GM12878 (cell line): ENCODE data around the gene LCAT. TPM values are rescaled to one million over a fixed set of nuclear protein-coding genes. Genes with fewer than 3 reads are reported as not detected.
A peak's percentile ranks its signal among the peaks of the same experiment; 100 is the strongest.

Source experiments
- ATAC-seq: fragments of 200-7000 bp; cut with Tn5 transposase; 3 replicates; pipeline ENCODE4 v1.9.1; 2020; ENCODE audit warnings: mild to moderate bottlenecking, moderate library complexity
- BruUV-seq: library from RNA; stranded (reverse); fragments of 400-500 nt; replicated peaks from 2 replicates; lab custom pipeline; 2021; lab: Mats Ljungman, UMichigan
- CTCF ChIA-PET: fragments of 300-600 bp; sonication (Branson Sonifier 250); formaldehyde crosslinking; extraction: SDS; loops from one replicate; lab custom pipeline; 2021; ENCODE audit warnings: inconsistent platforms; lab: Yijun Ruan, JAX
- POLR2A ChIA-PET: fragments of 350-600 bp; formaldehyde crosslinking; extraction: SDS; loops from one replicate; lab custom pipeline; 2021; ENCODE audit warnings: inconsistent platforms; lab: Charles Lee
- RAD21 ChIA-PET: fragments of 300-600 bp; sonication (Branson Sonifier 250); formaldehyde crosslinking; loops from one replicate; lab custom pipeline; 2023; ENCODE audit warnings: antibody characterized with exemption; ENCODE audit not compliant: unreplicated experiment; lab: Charles Lee
- SMC1A ChIA-PET: fragments of 300-600 bp; sonication (Branson Sonifier 250); formaldehyde crosslinking; loops from one replicate; lab custom pipeline; 2023; ENCODE audit not compliant: unreplicated experiment, uncharacterized antibody; lab: Charles Lee
- DNase-seq: peaks from one replicate; pipeline ENCODE4 v3.0.0-alpha.2; 2011; ENCODE audit warnings: low read depth, low spot score
- FAIRE-seq: peaks from 3 replicates; lab custom pipeline; 2011; peaks lifted over from hg19 to GRCh38; lab: Jason Lieb, UNC
- H2AFZ ChIP-seq: 2 replicates; pipeline ENCODE4 v1.6.0; 2011; ENCODE audit warnings: low read depth, low read length, control low read depth; ENCODE audit not compliant: control insufficient read depth
- H3K27ac ChIP-seq: 2 replicates; pipeline ENCODE4 v1.5.1; 2011; ENCODE audit warnings: control low read depth; ENCODE audit not compliant: control insufficient read depth, insufficient read depth
- H3K27me3 ChIP-seq, 2 experiments: replicated peaks in 1 of 2; 2 replicates each; pipeline versions ENCODE4 v1.6.0 to v1.6.1; 2011; ENCODE audit warnings: low read length in 1 of 2; ENCODE audit not compliant: control insufficient read depth in 2 of 2, insufficient read depth in 2 of 2
- H3K36me3 ChIP-seq, 2 experiments: 2 replicates each; pipeline ENCODE4 v1.5.1; 2011; ENCODE audit warnings: low read length in 1 of 2; ENCODE audit not compliant: control insufficient read depth in 2 of 2, insufficient read depth in 2 of 2
- H3K4me1 ChIP-seq: 2 replicates; pipeline ENCODE4 v1.6.1; 2011; ENCODE audit warnings: mild to moderate bottlenecking, low read length, moderate library complexity, mixed read lengths; ENCODE audit not compliant: control insufficient read depth, insufficient read depth
- H3K4me2 ChIP-seq: 2 replicates; pipeline ENCODE4 v1.6.0; 2011; ENCODE audit warnings: control low read depth; ENCODE audit not compliant: control insufficient read depth, insufficient read depth
- H3K4me3 ChIP-seq: fragments of 200-600 bp; sonication (generic); 2 replicates; pipeline ENCODE4 v1.5.1; 2016
- H3K79me2 ChIP-seq: 2 replicates; pipeline ENCODE4 v1.6.0; 2011; ENCODE audit warnings: low read length; ENCODE audit not compliant: control insufficient read depth, insufficient read depth
- H3K9ac ChIP-seq: 2 replicates; pipeline ENCODE4 v1.8.0; 2011; ENCODE audit warnings: low read length, control low read depth, mixed read lengths; ENCODE audit not compliant: control insufficient read depth, insufficient read depth
- H3K9me3 ChIP-seq: replicated peaks from 3 replicates; pipeline ENCODE4 v1.5.1; 2011; ENCODE audit warnings: mild to moderate bottlenecking, low read length; ENCODE audit not compliant: control insufficient read depth, insufficient read depth
- H4K20me1 ChIP-seq: 2 replicates; pipeline ENCODE4 v1.6.0; 2011; ENCODE audit not compliant: control insufficient read depth, insufficient read depth
- ATF7 ChIP-seq: fragments of 450-650 bp; IDR thresholded peaks from 2 replicates; pipeline ENCODE4 v1.6.1; 2016; ENCODE audit warnings: low read depth, mild to moderate bottlenecking
- HDGF ChIP-seq: fragments of 450-650 bp; IDR thresholded peaks from 2 replicates; pipeline ENCODE4 v1.6.1; 2016; ENCODE audit warnings: antibody characterized with exemption
- JUND ChIP-seq: IDR thresholded peaks from 2 replicates; pipeline ENCODE4 v1.6.1; 2012; ENCODE audit warnings: low read depth, mild to moderate bottlenecking, low read length, improper control_type of control experiment, moderate library complexity
- KLF5 ChIP-seq: fragments of 450-650 bp; IDR thresholded peaks from 2 replicates; pipeline ENCODE4 v1.6.1; 2014; ENCODE audit warnings: mild to moderate bottlenecking; ENCODE audit not compliant: partially characterized antibody
- MLLT1 ChIP-seq: fragments of 450-650 bp; IDR thresholded peaks from 2 replicates; pipeline ENCODE4 v1.6.1; 2016; ENCODE audit warnings: mild to moderate bottlenecking
- MTA3 ChIP-seq: IDR thresholded peaks from 2 replicates; pipeline ENCODE4 v1.6.1; 2012; ENCODE audit warnings: low read length, inconsistent platforms, borderline replicate concordance
- NR2C2 ChIP-seq: IDR thresholded peaks from 2 replicates; pipeline ENCODE4 v1.6.1; 2011; ENCODE audit warnings: borderline replicate concordance, low read depth; ENCODE audit not compliant: control insufficient read depth, insufficient read length
- RELB ChIP-seq: fragments of 450-650 bp; IDR thresholded peaks from 2 replicates; pipeline ENCODE4 v1.6.1; 2017; ENCODE audit warnings: low read depth, mild to moderate bottlenecking, moderate library complexity
- USF1 ChIP-seq: IDR thresholded peaks from 2 replicates; pipeline ENCODE4 v1.6.1; 2011; ENCODE audit warnings: borderline replicate concordance, low read depth, mild to moderate bottlenecking, moderate library complexity, mixed read lengths, low read length; ENCODE audit not compliant: insufficient read depth; ENCODE audit errors: extremely low read length
- WGBS: methylation state at CpG from one replicate; pipeline ENCODE4 v1.1.6; 2016; ENCODE audit warnings: low lambda C conversion rate; ENCODE audit not compliant: insufficient replicate concordance, insufficient coverage; ENCODE audit errors: missing lambda C conversion rate; 5-methylcytosine and 5-hydroxymethylcytosine counted together
- in situ Hi-C: fragments of 300-500 bp; cut with MboI; formaldehyde crosslinking; loops from 9 replicates; pipeline ENCODE4 v1.14.3; 2018; ENCODE audit warnings: mixed read lengths
- intact Hi-C: fragments of 100-400 bp; cut with micrococcal nuclease; formaldehyde crosslinking; loops from one replicate; pipeline ENCODE4 v1.14.2; 2022; ENCODE audit not compliant: unreplicated experiment
- polyA plus RNA-seq, 11 experiments: library from polyadenylated mRNA; depleted of rRNA in 4 of 11; unstranded in 6 of 11; stranded (reverse) in 5 of 11; fragments of >200 nt; fragmentation: Nextera tagmentation in 4 of 11; fragmentation: Illumina TruSeq in 1 of 11; extraction: Ambion mirVana in 4 of 11; extraction: Trizol in 1 of 11; gene quantifications; 1 replicate in 1 of 11; 2 replicates in 10 of 11; pipeline versions ENCODE4 v1.2.1 to v1.2.3, GENCODE V29; 2011 to 2016; ENCODE audit warnings: inconsistent platforms in 2 of 11, missing spikeins in 2 of 11, low read depth in 1 of 11
- total RNA-seq, 4 experiments: library from RNA; depleted of rRNA in 3 of 4; stranded (reverse); fragments of >200 nt in 3 of 4; fragmentation: Illumina TruSeq in 1 of 4; extraction: Trizol in 1 of 4; gene quantifications; 2 replicates each; pipeline versions ENCODE4 v1.2.1 to v1.2.3, GENCODE V29; 2013 to 2021

LCAT gene
- total and polyA plus RNA-seq, 10 of the 15 experiments (the other 5 are each of a cell fraction or from before 2014, with no cell fraction given) = 0.61 to 11.7 (median 3.3) TPM

GRCh38 chr16:67926181-67926750 is 17.7 kb downstream of the LCAT start:
- H3K36me3 ChIP-seq = peaks cover 0 to 16% of the 10 kb centered on the region in 2 experiments; a peak in 2 of 4 replicates
- H3K4me2 ChIP-seq = no peak overlapping the region
- ChIA-PET POLR2A (interaction anchor here (0.9 kb wide), 1 partner anchor 15 kb away, joined by 3 read pairs; no protein-coding TSS in a partner anchor), CTCF (interaction anchor here (0.8 to 2.2 kb wide), 5 partner anchors 9 to 262 kb away, joined by 3 to 11 read pairs (median 5); no protein-coding TSS in a partner anchor), SMC1A (interaction anchor here (0.6 to 1.3 kb wide), 2 partner anchors 9 to 38 kb away, joined by 3 read pairs; no protein-coding TSS in a partner anchor), RAD21 (interaction anchor here (1.0 to 1.1 kb wide), 2 partner anchors 42 to 110 kb away, joined by 3 to 5 read pairs; no protein-coding TSS in a partner anchor)
- H3K27me3 ChIP-seq = no peaks in the 10 kb centered on the region
- ATAC-seq (peak; percentile 24), DNase-seq (no peak), FAIRE-seq (no peak)
- no peak overlapping the region for H3K9ac ChIP-seq
- TF ChIP-seq ATF7 (no peak), MLLT1 (no peak), JUND (no peak), USF1 (no peak), HDGF (no peak), RELB (no peak), KLF5 (no peak), MTA3 (no peak), NR2C2 (no peak)
- intact Hi-C loops = loop anchor here (5.0 to 10.0 kb wide), 2 partner anchors 34 to 401 kb away; partner anchors contain the start of genes PSKH1 and RIPOR1
- no peaks in the 10 kb centered on the region for H3K9me3 ChIP-seq
- BruUV-seq = no TSS peak
- no peaks in the 10 kb centered on the region for H3K79me2 ChIP-seq
- H4K20me1 ChIP-seq = no peaks in the 10 kb centered on the region
- H3K4me3 ChIP-seq = no peak overlapping the region
- H3K27ac ChIP-seq = no peak overlapping the region
- WGBS = 29% methylated on average over 13 of the region's 13 CpGs
- no peaks in the 10 kb centered on the region; the same call in 1 of the 2 replicates for H3K4me1 ChIP-seq
- in situ Hi-C loops = loop anchor here (5.0 kb wide), 2 partner anchors 109 to 249 kb away; no protein-coding TSS in a partner anchor
- no peak overlapping the region for H2AFZ ChIP-seq
